C4-2B (cell line): ENCODE measurements around the gene AQP6.

Experiments
- ZFX ChIP-seq: fragments of 450-650 bp; IDR thresholded peaks from 2 replicates; pipeline ENCODE4 v1.6.1; 2017
- TF ChIP-seq, protein P1 (sequence below): fragments of 450-650 bp; conservative IDR thresholded peaks from 2 replicates; pipeline ENCODE4 v1.5.1; 2017; ENCODE audit warnings: mild to moderate bottlenecking

DNA sequence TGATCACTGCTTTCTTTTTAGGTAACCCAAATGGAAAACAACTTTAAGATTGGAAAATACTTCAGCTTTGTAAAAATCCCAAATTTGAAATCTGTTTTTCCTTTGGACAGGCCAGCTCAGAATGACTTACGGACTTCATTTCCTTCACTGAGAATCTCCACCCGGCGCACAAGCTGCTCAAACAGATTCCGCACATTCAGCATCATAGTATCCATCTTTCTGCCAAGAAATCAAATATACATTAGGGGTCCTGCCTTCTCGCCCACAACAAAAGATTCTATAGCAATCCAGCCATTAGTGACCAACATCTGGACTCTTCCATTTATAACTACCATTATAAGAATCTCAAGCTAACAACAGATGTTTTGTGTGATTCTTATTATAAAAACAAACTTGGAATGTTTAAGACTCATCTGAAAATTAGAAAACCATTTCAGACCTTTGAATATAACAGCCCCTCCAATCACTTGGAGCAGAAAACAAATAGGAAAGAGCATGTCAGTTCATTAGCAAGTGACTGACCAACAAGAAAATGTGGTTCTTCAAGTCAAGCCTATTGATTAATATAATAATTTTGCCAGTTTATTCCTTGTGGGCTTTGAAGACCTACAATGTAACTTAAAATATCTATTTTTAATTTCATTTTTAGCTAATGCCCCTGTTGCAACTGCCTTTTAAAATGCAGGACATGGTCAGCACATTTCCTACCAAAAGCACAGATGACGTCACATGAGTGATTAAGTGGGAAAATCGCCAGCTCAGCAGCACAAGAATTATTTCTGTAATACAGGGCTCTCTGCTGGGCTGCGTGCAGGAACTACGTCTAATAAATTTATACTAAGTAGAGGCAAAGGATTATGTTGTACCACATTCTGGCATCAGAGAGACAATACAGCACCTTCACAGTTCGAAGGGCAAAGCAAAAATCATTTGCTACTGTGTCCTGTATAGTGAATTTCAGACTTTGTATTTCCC lies 44.0 kb downstream of the AQP6 start:
- TF ChIP-seq, protein P1, sequence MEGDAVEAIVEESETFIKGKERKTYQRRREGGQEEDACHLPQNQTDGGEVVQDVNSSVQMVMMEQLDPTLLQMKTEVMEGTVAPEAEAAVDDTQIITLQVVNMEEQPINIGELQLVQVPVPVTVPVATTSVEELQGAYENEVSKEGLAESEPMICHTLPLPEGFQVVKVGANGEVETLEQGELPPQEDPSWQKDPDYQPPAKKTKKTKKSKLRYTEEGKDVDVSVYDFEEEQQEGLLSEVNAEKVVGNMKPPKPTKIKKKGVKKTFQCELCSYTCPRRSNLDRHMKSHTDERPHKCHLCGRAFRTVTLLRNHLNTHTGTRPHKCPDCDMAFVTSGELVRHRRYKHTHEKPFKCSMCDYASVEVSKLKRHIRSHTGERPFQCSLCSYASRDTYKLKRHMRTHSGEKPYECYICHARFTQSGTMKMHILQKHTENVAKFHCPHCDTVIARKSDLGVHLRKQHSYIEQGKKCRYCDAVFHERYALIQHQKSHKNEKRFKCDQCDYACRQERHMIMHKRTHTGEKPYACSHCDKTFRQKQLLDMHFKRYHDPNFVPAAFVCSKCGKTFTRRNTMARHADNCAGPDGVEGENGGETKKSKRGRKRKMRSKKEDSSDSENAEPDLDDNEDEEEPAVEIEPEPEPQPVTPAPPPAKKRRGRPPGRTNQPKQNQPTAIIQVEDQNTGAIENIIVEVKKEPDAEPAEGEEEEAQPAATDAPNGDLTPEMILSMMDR = no peak
- no peak for TF ChIP-seq ZFX
